ENCODE results near the gene MFAP2.

The MFAP2 gene

GRCh38 chr1:16926491-16927073 is 53.8 kb downstream of the MFAP2 start:
- no peak for DNase-seq

GRCh38 chr1:16925635-16926490 is 54.6 kb downstream of the MFAP2 start:
- no peak for DNase-seq

GRCh38 chr1:16924919-16925477 is 55.4 kb downstream of the MFAP2 start:
- DNase-seq = no peak

All from CD4-positive, alpha-beta T cell treated with Interleukin-15 for 1 hour (primary cell).